Measurements from ENCODE around the gene GPAT3.

GRCh38 chr4:83629945-83630721 is 94.2 kb downstream of the GPAT3 start:
- TF ChIP-seq CTCF (conservative IDR thresholded peaks at IDR 0.05; ENCODE audit: low read depth in 2 of 2) (no peak), POLR2AphosphoS5 (IDR thresholded peaks at IDR 0.05; ENCODE audit: low read depth) (no peak), EZH2 (IDR thresholded peaks at IDR 0.05; ENCODE audit: low read depth, unreplicated experiment) (no peak), EZH2phosphoT487 (IDR thresholded peaks at IDR 0.05; ENCODE audit: unreplicated experiment) (no peak), JUNB (IDR thresholded peaks at IDR 0.05; ENCODE audit: unreplicated experiment) (no peak), CREB1 (CRISPR knock-in tag; IDR thresholded peaks at IDR 0.05; ENCODE audit: low read depth) (no peak), ZNF114 (CRISPR knock-in tag; IDR thresholded peaks at IDR 0.05) (no peak), STAT1 (IDR thresholded peaks at IDR 0.05; ENCODE audit: unreplicated experiment) (no peak), NANOG (IDR thresholded peaks at IDR 0.05; ENCODE audit: borderline replicate concordance) (no peak)
- TF ChIP-seq, protein P1, sequence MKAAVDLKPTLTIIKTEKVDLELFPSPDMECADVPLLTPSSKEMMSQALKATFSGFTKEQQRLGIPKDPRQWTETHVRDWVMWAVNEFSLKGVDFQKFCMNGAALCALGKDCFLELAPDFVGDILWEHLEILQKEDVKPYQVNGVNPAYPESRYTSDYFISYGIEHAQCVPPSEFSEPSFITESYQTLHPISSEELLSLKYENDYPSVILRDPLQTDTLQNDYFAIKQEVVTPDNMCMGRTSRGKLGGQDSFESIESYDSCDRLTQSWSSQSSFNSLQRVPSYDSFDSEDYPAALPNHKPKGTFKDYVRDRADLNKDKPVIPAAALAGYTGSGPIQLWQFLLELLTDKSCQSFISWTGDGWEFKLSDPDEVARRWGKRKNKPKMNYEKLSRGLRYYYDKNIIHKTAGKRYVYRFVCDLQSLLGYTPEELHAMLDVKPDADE (IDR thresholded peaks at IDR 0.05): no peak
- TF ChIP-seq, protein P2, sequence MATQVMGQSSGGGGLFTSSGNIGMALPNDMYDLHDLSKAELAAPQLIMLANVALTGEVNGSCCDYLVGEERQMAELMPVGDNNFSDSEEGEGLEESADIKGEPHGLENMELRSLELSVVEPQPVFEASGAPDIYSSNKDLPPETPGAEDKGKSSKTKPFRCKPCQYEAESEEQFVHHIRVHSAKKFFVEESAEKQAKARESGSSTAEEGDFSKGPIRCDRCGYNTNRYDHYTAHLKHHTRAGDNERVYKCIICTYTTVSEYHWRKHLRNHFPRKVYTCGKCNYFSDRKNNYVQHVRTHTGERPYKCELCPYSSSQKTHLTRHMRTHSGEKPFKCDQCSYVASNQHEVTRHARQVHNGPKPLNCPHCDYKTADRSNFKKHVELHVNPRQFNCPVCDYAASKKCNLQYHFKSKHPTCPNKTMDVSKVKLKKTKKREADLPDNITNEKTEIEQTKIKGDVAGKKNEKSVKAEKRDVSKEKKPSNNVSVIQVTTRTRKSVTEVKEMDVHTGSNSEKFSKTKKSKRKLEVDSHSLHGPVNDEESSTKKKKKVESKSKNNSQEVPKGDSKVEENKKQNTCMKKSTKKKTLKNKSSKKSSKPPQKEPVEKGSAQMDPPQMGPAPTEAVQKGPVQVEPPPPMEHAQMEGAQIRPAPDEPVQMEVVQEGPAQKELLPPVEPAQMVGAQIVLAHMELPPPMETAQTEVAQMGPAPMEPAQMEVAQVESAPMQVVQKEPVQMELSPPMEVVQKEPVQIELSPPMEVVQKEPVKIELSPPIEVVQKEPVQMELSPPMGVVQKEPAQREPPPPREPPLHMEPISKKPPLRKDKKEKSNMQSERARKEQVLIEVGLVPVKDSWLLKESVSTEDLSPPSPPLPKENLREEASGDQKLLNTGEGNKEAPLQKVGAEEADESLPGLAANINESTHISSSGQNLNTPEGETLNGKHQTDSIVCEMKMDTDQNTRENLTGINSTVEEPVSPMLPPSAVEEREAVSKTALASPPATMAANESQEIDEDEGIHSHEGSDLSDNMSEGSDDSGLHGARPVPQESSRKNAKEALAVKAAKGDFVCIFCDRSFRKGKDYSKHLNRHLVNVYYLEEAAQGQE (IDR thresholded peaks at IDR 0.05; ENCODE audit: unreplicated experiment): no peak

Data from GM23338 (cell line).